ENCODE measurements around the gene SLC10A3.

DNA sequence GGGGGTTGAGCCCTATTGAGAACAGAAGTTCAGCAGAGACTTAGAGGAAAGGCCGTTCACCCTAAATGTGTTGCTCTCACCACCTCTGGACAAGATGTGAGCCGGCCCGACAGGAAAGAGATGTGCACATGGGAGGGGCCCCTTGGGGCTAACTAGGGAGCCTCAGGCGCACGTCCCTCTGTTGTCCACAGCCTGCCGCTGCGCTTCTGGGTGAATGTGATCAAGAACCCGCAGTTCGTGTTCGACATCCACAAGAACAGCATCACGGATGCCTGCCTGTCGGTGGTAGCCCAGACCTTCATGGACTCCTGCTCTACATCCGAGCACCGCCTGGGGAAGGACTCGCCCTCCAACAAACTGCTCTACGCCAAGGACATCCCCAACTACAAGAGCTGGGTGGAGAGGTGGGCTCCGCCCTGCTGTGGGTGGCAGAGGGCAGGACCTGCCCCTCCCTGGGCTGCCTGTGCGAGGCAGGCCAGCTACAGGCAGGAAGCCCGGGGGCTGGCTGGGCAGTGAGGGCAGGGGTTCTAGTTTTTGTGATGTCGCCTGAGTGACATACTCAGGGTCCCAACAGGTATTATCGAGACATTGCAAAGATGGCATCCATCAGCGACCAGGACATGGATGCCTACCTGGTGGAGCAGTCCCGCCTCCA is 19.4 kb downstream of the SLC10A3 start:
- TF ChIP-seq, protein P1, sequence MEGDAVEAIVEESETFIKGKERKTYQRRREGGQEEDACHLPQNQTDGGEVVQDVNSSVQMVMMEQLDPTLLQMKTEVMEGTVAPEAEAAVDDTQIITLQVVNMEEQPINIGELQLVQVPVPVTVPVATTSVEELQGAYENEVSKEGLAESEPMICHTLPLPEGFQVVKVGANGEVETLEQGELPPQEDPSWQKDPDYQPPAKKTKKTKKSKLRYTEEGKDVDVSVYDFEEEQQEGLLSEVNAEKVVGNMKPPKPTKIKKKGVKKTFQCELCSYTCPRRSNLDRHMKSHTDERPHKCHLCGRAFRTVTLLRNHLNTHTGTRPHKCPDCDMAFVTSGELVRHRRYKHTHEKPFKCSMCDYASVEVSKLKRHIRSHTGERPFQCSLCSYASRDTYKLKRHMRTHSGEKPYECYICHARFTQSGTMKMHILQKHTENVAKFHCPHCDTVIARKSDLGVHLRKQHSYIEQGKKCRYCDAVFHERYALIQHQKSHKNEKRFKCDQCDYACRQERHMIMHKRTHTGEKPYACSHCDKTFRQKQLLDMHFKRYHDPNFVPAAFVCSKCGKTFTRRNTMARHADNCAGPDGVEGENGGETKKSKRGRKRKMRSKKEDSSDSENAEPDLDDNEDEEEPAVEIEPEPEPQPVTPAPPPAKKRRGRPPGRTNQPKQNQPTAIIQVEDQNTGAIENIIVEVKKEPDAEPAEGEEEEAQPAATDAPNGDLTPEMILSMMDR (conservative IDR thresholded peaks at IDR 0.05 in 1 of 2, IDR thresholded peaks at IDR 0.05 in 1 of 2; ENCODE audit: low read depth in 1 of 2, low read length in 2 of 2), result no peak
- no peak for TF ChIP-seq EZH2 (IDR thresholded peaks at IDR 0.05; ENCODE audit: low read length, missing control alignments)
